IMR-90 (cell line): Measurements from ENCODE around the gene ARSB. TPM values are rescaled to one million over a fixed set of nuclear protein-coding genes. Genes with fewer than 3 reads are reported as not detected.

ENCODE experiments used
- ATAC-seq: fragments of 200-7000 bp; cut with Tn5 transposase; 2 replicates; pipeline ENCODE4 v1.9.1; 2020; ENCODE audit warnings: low read depth, mild to moderate bottlenecking, moderate library complexity
- BruUV-seq: library from RNA; stranded (reverse); fragments of 400-500 nt; replicated peaks from 2 replicates; lab custom pipeline; 2021; lab: Mats Ljungman, UMichigan
- CTCF ChIA-PET: fragments of 300-600 bp; formaldehyde crosslinking; extraction: SDS; loops from one replicate; lab custom pipeline; 2021; ENCODE audit warnings: antibody characterized with exemption; lab: Yijun Ruan, JAX
- POLR2A ChIA-PET: fragments of 300-600 bp; sonication (Branson Sonifier 250); formaldehyde crosslinking; loops from one replicate; lab custom pipeline; 2022; ENCODE audit warnings: antibody characterized with exemption; ENCODE audit not compliant: unreplicated experiment; lab: Charles Lee
- DNase-seq: peaks from one replicate; pipeline ENCODE4 v3.0.0; 2013
- H2AFZ ChIP-seq: replicated peaks from 2 replicates; pipeline ENCODE3; 2013; ENCODE audit warnings: low read length, mild to moderate bottlenecking; ENCODE audit not compliant: poor library complexity
- H2AK5ac ChIP-seq: 2 replicates; pipeline ENCODE4 v1.6.1; 2013; ENCODE audit warnings: low read depth, low read length, inconsistent platforms
- H2AK9ac ChIP-seq: replicated peaks from 2 replicates; pipeline ENCODE3; 2013; ENCODE audit warnings: mild to moderate bottlenecking, low read depth, low read length, moderate library complexity; ENCODE audit not compliant: poor library complexity
- H2BK120ac ChIP-seq: 2 replicates; pipeline ENCODE4 v1.6.1; 2013; ENCODE audit warnings: low read depth, low read length, inconsistent platforms
- H2BK15ac ChIP-seq: 3 replicates; pipeline ENCODE4 v1.6.1; 2013; ENCODE audit warnings: low read depth, low read length, inconsistent platforms
- H2BK20ac ChIP-seq: 2 replicates; pipeline ENCODE4 v1.6.1; 2013; ENCODE audit warnings: low read depth, mild to moderate bottlenecking, inconsistent platforms, low read length, moderate library complexity
- H2BK5ac ChIP-seq: 2 replicates; pipeline ENCODE4 v1.6.1; 2013; ENCODE audit warnings: mild to moderate bottlenecking, low read depth, low read length, inconsistent platforms; ENCODE audit not compliant: poor library complexity, severe bottlenecking
- H3K14ac ChIP-seq: replicated peaks from 2 replicates; pipeline ENCODE4 v1.6.1; 2013; ENCODE audit warnings: low read depth, low read length, inconsistent platforms
- H3K18ac ChIP-seq: 2 replicates; pipeline ENCODE4 v1.6.1; 2013; ENCODE audit warnings: low read depth, low read length, control low read depth
- H3K23ac ChIP-seq: 2 replicates; pipeline ENCODE4 v1.6.1; 2013; ENCODE audit warnings: low read depth, low read length, inconsistent platforms
- H3K27ac ChIP-seq: 2 replicates; pipeline ENCODE4 v1.5.1; 2013; ENCODE audit warnings: mild to moderate bottlenecking, control low read depth, low read length; ENCODE audit not compliant: insufficient read depth
- H3K27me3 ChIP-seq: 2 replicates; pipeline ENCODE4 v1.6.1; 2013; ENCODE audit warnings: low read length; ENCODE audit not compliant: control insufficient read depth, insufficient read depth
- H3K36me3 ChIP-seq: 2 replicates; pipeline ENCODE4 v1.6.1; 2013; ENCODE audit warnings: low read length, mixed read lengths; ENCODE audit not compliant: control insufficient read depth, insufficient read depth
- H3K4ac ChIP-seq: 2 replicates; pipeline ENCODE4 v1.6.1; 2013; ENCODE audit warnings: low read depth, low read length, inconsistent platforms
- H3K4me1 ChIP-seq: 2 replicates; pipeline ENCODE4 v1.6.1; 2013; ENCODE audit warnings: low read length, mixed read lengths; ENCODE audit not compliant: control insufficient read depth, insufficient read depth
- H3K4me2 ChIP-seq: 2 replicates; pipeline ENCODE4 v1.6.1; 2013; ENCODE audit warnings: low read depth, mild to moderate bottlenecking, control low read depth, low read length, moderate library complexity
- H3K4me3 ChIP-seq: 2 replicates; pipeline ENCODE4 v1.5.1; 2013; ENCODE audit warnings: low read depth, mild to moderate bottlenecking, control low read depth, low read length, moderate library complexity; ENCODE audit not compliant: insufficient read depth
- H3K56ac ChIP-seq: 2 replicates; pipeline ENCODE4 v1.6.1; 2013; ENCODE audit warnings: low read length, inconsistent platforms; ENCODE audit not compliant: insufficient read depth; ENCODE audit errors: extremely low read depth
- H3K79me1 ChIP-seq, 2 experiments: 2 replicates each; pipeline ENCODE4 v1.6.1; 2013; ENCODE audit warnings: low read length in 2 of 2, inconsistent platforms in 1 of 2, low read depth in 1 of 2
- H3K9ac ChIP-seq: 2 replicates; pipeline ENCODE4 v1.6.1; 2013; ENCODE audit warnings: low read depth, low read length, control low read depth
- H3K9me1 ChIP-seq: 2 replicates; pipeline ENCODE4 v1.6.1; 2013; ENCODE audit warnings: low read length, inconsistent platforms; ENCODE audit not compliant: insufficient read depth
- H3K9me3 ChIP-seq: 2 replicates; pipeline ENCODE4 v1.6.1; 2013; ENCODE audit warnings: low read length; ENCODE audit not compliant: control insufficient read depth, insufficient read depth
- H4K20me1 ChIP-seq: 2 replicates; pipeline ENCODE4 v1.6.1; 2013; ENCODE audit warnings: low read length, inconsistent platforms; ENCODE audit not compliant: insufficient read depth
- H4K5ac ChIP-seq: 2 replicates; pipeline ENCODE4 v1.6.1; 2013; ENCODE audit warnings: mild to moderate bottlenecking, low read depth, low read length, control low read depth
- H4K8ac ChIP-seq, 2 experiments: 2 replicates each; pipeline ENCODE4 v1.6.1; 2013; ENCODE audit warnings: low read depth in 2 of 2, low read length in 2 of 2, control low read depth in 1 of 2, inconsistent platforms in 1 of 2
- H4K91ac ChIP-seq: 2 replicates; pipeline ENCODE4 v1.6.1; 2013; ENCODE audit warnings: low read depth, low read length, inconsistent platforms; ENCODE audit not compliant: insufficient read depth
- BHLHE40 ChIP-seq: fragments of 150-350 bp; IDR thresholded peaks from 2 replicates; pipeline ENCODE4 v1.6.1; 2016; ENCODE audit warnings: mild to moderate bottlenecking, low read depth, low read length
- CEBPB ChIP-seq: IDR thresholded peaks from 2 replicates; pipeline ENCODE4 v1.6.1; 2012; ENCODE audit warnings: low read depth, low read length, improper control_type of control experiment
- CHD1 ChIP-seq: IDR thresholded peaks from 2 replicates; pipeline ENCODE4 v1.6.1; 2012; ENCODE audit warnings: low read depth, low read length, improper control_type of control experiment
- CTCF ChIP-seq: conservative IDR thresholded peaks from 2 replicates; pipeline ENCODE4 v1.5.1; 2012; ENCODE audit warnings: mild to moderate bottlenecking, low read depth, low read length, improper control_type of control experiment
- FOS ChIP-seq: fragments of 150-350 bp; IDR thresholded peaks from 2 replicates; pipeline ENCODE4 v1.6.1; 2016; ENCODE audit warnings: low read depth, low read length
- MAFK ChIP-seq: IDR thresholded peaks from 2 replicates; pipeline ENCODE4 v1.6.1; 2012; ENCODE audit warnings: low read depth, low read length, improper control_type of control experiment
- MAZ ChIP-seq: IDR thresholded peaks from 2 replicates; pipeline ENCODE4 v1.6.1; 2012; ENCODE audit warnings: low read depth, mild to moderate bottlenecking, low read length, improper control_type of control experiment, moderate library complexity, borderline replicate concordance
- MXI1 ChIP-seq: IDR thresholded peaks from 2 replicates; pipeline ENCODE4 v1.6.1; 2012; ENCODE audit warnings: low read depth, mild to moderate bottlenecking, low read length, moderate library complexity, borderline replicate concordance
- NFE2L2 ChIP-seq: fragments of 150-350 bp; IDR thresholded peaks from 2 replicates; pipeline ENCODE4 v1.6.1; 2016; ENCODE audit warnings: low read depth, mild to moderate bottlenecking, low read length
- POLR2A ChIP-seq: IDR thresholded peaks from 2 replicates; pipeline ENCODE4 v1.6.1; 2012; ENCODE audit warnings: mild to moderate bottlenecking, low read depth, low read length
- RAD21 ChIP-seq: IDR thresholded peaks from 2 replicates; pipeline ENCODE4 v1.6.1; 2012; ENCODE audit warnings: low read length, improper control_type of control experiment
- RCOR1 ChIP-seq: IDR thresholded peaks from 2 replicates; pipeline ENCODE4 v1.6.1; 2012; ENCODE audit warnings: mild to moderate bottlenecking, low read length, improper control_type of control experiment; ENCODE audit not compliant: insufficient replicate concordance
- RFX5 ChIP-seq: IDR thresholded peaks from 2 replicates; pipeline ENCODE4 v1.8.0; 2012; ENCODE audit warnings: low read depth, mild to moderate bottlenecking, low read length, moderate library complexity
- SMC3 ChIP-seq: fragments of 150-350 bp; IDR thresholded peaks from 2 replicates; pipeline ENCODE4 v1.6.1; 2016; ENCODE audit warnings: low read depth, mild to moderate bottlenecking, antibody characterized with exemption, low read length, moderate library complexity
- dilution Hi-C: fragments of 300-500 bp; cut with HindIII; formaldehyde crosslinking; loops from one replicate; pipeline ENCODE4 v1.14.3; 2018; ENCODE audit warnings: low sequenced_read_pairs; ENCODE audit not compliant: unreplicated experiment
- in situ Hi-C: fragments of 300-500 bp; cut with MboI; formaldehyde crosslinking; loops from 3 replicates; pipeline ENCODE4 v1.14.3; 2019; ENCODE audit warnings: low sequenced_read_pairs, inconsistent platforms, mixed read lengths
- intact Hi-C: fragments of 100-400 bp; cut with micrococcal nuclease; formaldehyde crosslinking; loops from 2 replicates; pipeline ENCODE4 v1.10.0; 2022
- polyA plus RNA-seq, 3 experiments: library from polyadenylated mRNA; depleted of rRNA; stranded (reverse); fragments of >200 nt; gene quantifications; 2 replicates each; pipeline ENCODE4 v1.2.3, GENCODE V29; 2012; ENCODE audit warnings: low replicate concordance in 1 of 3
- total RNA-seq: library from RNA; depleted of rRNA; stranded (reverse); fragments of >200 nt; gene quantifications from 2 replicates; pipeline ENCODE4 v1.2.3, GENCODE V29; 2012
- TF ChIP-seq, protein P1 (sequence below): fragments of 150-350 bp; IDR thresholded peaks from 2 replicates; pipeline ENCODE4 v1.6.1; 2017; ENCODE audit warnings: mild to moderate bottlenecking, antibody characterized with exemption, low read length, low read depth
- TF ChIP-seq, protein P2 (sequence below): fragments of 150-350 bp; IDR thresholded peaks from 2 replicates; pipeline ENCODE4 v1.6.1; 2016; ENCODE audit warnings: low read depth, mild to moderate bottlenecking, low read length, moderate library complexity, borderline replicate concordance

ARSB gene
- total and polyA plus RNA-seq, 2 of the 4 experiments (the other 2 are of a cell fraction), result 16.0 to 16.3 TPM

GRCh38 chr5:79001471-79001870 is 16.4 kb upstream of the ARSB start:
- Histone ChIP-seq H2AFZ (no peak overlapping the region), H3K4ac (peak overlapping the region; percentile 45; the same call in 1 of the 2 replicates), H4K20me1 (no peaks in the 10 kb centered on the region), H3K18ac (peak overlapping the region; percentile 31; the same call in 1 of the 2 replicates), H3K79me1 (no peaks in the 10 kb centered on the region), H3K4me3 (no peak overlapping the region), H3K14ac (no peak overlapping the region; the same call in 1 of the 2 replicates), H3K9ac (no peak overlapping the region), H2BK20ac (peak overlapping the region; percentile 53; the same call in 1 of the 2 replicates), H3K27me3 (no peaks in the 10 kb centered on the region), H2AK5ac (0 out of 2 replicates have a peak overlapping the region, but pooled peaks have one; percentile 31), H3K4me1 (peaks cover 4% of the 10 kb centered on the region), H3K36me3 (no peaks in the 10 kb centered on the region), H4K91ac (peak overlapping the region; percentile 26; the same call in 1 of the 2 replicates), H3K23ac (no peak overlapping the region), H4K8ac (peak overlapping the region in 1 of 2 experiments; percentile 62; a peak in 1 of 4 replicates), H3K56ac (peak overlapping the region; percentile 41; the same call in 1 of the 2 replicates), H3K27ac (no peak overlapping the region), H2AK9ac (no peak overlapping the region), H2BK15ac (peak overlapping the region; percentile 33; the same call in 2 of the 3 replicates), H2BK120ac (peak overlapping the region; percentile 65; the same call in 1 of the 2 replicates), H4K5ac (0 out of 2 replicates have a peak overlapping the region, but pooled peaks have one; percentile 5), H3K4me2 (no peak overlapping the region), H3K9me1 (no peaks in the 10 kb centered on the region; the same call in 1 of the 2 replicates), H3K9me3 (no peaks in the 10 kb centered on the region), H2BK5ac (peak overlapping the region; percentile 60)
- CTCF ChIA-PET, result interaction anchor here (0.6 to 1.0 kb wide), 2 partner anchors 23 to 342 kb away, joined by 3 read pairs; no protein-coding TSS in a partner anchor
- no peak for TF ChIP-seq MAZ
- TF ChIP-seq BHLHE40, result no peak
- TF ChIP-seq CTCF, result no peak
- TF ChIP-seq RAD21, result no peak
- TF ChIP-seq, protein P1, sequence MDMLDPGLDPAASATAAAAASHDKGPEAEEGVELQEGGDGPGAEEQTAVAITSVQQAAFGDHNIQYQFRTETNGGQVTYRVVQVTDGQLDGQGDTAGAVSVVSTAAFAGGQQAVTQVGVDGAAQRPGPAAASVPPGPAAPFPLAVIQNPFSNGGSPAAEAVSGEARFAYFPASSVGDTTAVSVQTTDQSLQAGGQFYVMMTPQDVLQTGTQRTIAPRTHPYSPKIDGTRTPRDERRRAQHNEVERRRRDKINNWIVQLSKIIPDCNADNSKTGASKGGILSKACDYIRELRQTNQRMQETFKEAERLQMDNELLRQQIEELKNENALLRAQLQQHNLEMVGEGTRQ, result no peak
- TF ChIP-seq RCOR1, result no peak
- TF ChIP-seq, protein P2, sequence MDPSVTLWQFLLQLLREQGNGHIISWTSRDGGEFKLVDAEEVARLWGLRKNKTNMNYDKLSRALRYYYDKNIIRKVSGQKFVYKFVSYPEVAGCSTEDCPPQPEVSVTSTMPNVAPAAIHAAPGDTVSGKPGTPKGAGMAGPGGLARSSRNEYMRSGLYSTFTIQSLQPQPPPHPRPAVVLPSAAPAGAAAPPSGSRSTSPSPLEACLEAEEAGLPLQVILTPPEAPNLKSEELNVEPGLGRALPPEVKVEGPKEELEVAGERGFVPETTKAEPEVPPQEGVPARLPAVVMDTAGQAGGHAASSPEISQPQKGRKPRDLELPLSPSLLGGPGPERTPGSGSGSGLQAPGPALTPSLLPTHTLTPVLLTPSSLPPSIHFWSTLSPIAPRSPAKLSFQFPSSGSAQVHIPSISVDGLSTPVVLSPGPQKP, result no peak
- no peak for TF ChIP-seq CHD1
- TF ChIP-seq FOS, result no peak
- TF ChIP-seq POLR2A, result no peak
- TF ChIP-seq SMC3, result no peak
- no peak for TF ChIP-seq MAFK
- no peak for TF ChIP-seq CEBPB
- no peak for TF ChIP-seq NFE2L2
- no peak for TF ChIP-seq MXI1
- TF ChIP-seq RFX5, result no peak
- in situ Hi-C loops, result no loop called here
- DNase-seq, result peak; percentile 15
- peak; percentile 54; the same call in 1 of the 2 replicates for ATAC-seq
- BruUV-seq, result no TSS peak
- POLR2A ChIA-PET, result no interaction called here
- dilution Hi-C loops, result no loop called here
- intact Hi-C loops, result no loop called here
